Hypothalamus (tissue), 51 donors: ENCODE data around the gene ZSCAN23.
"Not testable (repeated sequence)": the region's sequence is repeated elsewhere in the genome, so short reads cannot be mapped to it uniquely, and the experiment has no call there.

Experiments
- DNase-seq, 51 donors: peaks; one replicate each; lab custom pipeline; 2025; lab: John Stamatoyannopoulos, UW

Gene ZSCAN23

DNA sequence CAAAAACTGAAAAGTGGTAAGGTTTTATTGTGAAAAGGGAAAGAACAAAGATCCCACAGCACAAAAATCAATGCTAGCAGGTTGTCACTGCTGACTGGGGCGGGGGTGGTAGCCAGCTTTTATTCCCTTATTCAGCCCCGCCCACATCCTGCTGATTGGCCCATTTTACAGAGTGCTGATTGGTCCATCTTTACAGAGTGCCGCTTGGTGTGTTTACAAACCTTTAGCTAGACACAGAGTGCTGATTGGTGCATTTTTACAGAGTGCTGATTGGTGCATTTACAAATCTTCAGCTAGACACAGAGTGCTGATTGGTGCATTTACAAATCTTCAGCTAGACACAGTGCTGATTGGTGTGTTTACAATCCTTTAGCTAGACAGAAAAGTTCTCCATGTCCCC lies 1.5 kb upstream of the ZSCAN23 start:
- not testable (repeated sequence) for DNase-seq

DNA sequence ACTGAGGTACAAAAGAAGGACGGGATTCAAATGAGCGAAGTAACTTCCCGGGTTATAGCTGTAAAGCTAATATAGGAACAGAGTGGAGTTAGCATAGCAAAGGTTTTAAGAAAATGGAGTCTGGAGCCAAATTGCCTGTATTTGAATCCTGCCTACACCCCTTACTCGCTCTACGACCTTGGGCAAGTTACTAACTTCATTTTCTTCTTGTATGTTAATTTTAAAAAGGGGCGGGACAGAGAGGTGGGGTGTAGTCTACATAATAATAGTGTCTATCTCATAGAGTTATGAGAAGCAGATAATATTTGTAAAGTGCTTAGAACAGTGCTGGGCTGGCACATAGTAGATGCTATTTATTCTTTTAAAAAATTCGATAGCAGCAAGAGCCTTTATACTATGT lies 705 bp downstream of the ZSCAN23 start:
- DNase-seq: no peak

DNA sequence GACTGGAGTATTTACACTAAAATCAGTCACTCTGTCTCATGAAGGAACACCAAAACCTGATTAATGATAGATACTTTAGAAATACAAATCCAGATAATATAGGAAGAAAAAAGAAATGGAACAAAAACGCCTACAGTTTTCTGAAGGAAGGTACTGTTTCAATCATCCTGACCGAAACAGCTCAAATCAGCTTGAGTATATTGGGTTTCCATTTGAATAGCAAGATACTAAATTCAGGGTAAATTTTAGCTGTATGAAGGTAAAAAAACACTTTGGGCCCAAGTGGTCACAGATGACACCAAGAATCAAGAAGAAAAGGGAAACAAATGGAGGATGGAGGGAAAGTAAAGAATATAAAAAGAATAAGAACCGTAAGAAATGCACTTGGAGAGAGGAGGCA lies 6.9 kb downstream of the ZSCAN23 start:
- no peak for DNase-seq

DNA sequence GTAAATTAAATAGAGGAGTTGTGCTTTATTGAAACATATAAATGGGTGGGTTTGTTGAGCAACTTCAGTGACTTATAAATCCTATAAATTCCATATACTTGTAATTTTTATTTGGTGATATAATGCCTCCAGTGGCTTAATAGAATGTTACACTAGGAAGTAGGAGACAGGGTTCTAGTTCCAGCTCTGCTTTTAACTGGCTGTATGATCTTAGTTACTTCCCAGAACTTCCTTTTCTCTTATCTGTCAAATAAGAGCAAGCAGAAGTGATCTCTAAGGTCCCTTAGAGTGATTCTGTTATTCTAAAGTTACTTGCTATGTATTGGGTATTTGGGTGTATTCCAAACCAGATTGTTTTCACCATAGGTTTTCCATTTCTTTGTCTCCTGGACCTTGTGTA lies 10.2 kb downstream of the ZSCAN23 start:
- no peak for DNase-seq

DNA sequence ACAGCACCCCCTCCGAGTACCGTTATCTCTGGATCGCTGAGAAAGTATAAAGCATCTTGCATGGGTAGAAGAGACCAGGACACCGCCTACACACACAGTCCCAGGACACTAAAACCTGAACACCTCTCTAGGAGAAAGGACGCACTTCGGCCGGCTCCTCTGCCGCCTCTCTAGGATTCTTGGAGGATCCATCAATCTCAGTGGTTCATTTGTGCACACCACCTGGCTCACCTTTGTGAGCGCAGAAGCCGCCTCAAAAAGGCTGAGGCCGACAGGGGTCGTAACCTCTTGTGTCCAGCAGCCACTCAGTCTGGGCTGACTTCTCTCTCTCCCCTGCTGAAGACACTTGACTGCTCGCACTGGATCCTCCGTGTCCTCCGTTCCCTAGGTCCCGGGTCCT lies 13.5 kb downstream of the ZSCAN23 start:
- no peak for DNase-seq

DNA sequence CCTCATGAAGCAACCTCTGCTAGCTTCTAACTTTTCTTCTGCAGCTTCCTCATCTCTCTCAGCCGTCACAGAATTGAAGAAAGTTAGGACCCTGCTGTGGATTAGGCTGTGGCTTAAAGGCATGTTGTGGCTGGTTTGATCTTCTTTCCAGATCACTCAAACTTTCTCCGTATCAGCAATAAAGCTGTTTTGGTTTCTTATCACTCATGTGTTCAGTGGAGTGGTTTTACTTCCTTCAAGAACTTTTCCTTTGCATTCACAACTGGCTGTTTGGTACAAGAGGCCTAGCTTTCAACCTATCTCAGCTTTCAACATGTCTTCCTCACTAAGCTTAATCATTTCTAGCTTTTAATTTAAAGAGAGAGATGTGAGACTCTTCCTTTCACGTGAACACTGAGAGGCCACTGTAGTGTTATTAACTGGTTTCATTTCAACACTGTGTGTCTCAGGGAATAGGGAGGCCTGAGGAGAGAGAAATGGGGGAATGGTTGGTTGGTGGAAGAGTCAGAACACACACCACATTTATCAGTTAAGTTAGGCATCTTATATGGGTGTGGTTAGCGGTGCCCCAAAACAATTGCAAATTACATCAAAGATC lies 17.2 kb downstream of the ZSCAN23 start:
- no peak for DNase-seq

DNA sequence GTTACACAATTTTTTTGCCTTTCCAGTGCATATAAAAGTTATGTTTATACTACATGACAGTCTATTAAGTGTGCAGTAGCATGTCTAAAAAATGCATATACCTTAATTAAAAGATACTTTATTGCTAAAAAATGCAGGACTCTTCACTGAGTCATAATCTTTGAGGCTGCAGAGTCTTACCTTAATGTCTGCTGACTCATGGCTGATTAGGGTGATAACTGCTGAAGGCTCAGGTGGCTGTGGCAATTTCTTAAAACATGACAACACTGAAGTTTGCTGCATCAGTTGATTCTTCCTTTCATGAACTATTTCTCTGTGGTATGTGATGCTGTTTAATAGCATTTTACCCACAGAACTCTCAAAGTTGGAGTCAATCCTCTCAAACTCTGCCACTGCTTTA lies 19.1 kb downstream of the ZSCAN23 start:
- DNase-seq: no peak

DNA sequence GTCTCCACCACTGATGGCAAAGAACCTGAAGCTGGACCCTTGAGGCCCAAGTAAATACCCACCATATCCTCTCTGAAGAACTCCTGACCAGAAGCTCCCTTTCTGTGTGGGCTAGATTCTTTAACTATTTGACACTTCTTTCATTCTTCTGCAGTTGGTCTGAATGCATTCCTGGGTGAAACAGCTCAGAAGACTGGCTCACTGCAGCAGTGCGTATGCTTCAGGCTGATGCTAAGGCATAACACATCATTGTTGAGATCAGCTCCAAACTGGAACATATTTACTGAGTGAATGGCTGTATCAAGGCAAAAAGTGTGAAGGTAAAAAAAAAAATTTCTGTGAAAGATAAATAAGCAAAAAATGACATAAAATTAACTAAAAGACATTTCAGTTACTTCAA lies 19.7 kb downstream of the ZSCAN23 start:
- no peak for DNase-seq

DNA sequence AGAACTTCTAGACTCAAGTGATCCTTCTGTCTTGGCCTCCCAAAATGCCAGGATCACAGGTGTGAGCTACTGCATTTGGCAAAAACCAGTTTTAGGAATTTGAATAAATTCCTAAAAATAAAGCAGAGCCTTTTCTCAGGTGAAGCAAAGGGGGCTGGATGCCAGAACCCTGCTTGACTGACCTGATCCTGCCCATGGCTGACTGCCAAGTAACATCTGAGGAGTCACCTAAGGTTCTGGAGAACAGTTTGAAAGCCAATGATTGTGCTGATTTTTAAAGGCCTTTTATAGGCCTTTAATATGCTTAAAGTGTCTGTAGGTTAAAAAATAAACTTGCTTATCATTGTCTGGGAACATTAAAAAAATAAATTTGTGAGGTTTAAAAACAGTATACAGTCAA lies 29.6 kb downstream of the ZSCAN23 start:
- DNase-seq: no peak

DNA sequence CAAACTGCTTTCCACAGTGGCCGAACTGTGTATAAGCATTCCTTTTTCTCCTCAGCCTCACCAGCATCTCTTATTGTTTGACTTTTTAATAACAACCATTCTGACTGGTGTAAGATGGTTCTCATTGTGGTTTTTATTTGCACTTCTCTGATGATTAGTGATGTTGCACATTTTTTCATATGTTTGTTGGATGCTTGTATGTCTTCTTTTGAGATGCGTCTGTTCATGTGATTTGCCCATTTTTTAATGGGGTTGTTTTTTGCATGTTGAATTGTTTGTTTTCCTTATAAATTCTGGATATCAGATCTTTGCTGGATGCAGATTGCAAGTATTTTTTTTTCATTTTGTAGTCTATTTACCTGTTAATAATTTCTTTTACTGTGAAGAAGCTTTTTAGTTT lies 32.5 kb downstream of the ZSCAN23 start:
- no peak for DNase-seq

DNA sequence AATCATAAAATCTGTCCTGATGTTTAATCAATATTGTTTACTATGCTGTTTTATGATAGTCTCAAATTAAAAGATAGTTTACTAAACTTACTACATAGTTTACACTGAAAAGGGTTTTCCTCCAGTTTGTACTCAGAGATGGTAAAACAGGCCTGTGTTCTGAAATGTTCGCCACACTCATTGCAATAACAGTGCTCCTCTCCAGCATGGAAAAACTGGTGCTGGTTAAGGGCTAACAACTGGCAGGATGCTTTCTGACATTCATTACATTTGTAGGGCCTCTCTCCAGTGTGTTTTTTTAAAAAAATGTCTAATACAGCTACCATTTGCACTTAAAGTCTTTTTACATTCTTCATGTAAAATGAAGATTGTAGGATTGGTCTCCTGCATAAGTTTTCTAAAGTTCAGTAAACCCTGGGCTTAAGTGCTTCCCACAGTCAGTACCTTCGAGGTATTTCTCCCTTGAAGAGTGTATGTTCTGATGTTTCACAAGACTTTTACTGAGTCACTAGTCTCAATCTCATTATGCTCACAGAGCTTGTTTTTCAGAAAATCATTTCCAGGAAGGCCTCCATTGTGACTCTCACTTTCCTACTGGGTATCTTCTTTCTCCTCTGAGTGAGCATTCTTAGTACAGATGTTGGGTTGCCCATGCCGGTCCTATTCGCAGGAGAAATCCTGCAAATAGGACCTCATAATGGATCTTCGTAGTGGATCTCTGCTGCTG lies 35.1 kb downstream of the ZSCAN23 start:
- DNase-seq: no peak

DNA sequence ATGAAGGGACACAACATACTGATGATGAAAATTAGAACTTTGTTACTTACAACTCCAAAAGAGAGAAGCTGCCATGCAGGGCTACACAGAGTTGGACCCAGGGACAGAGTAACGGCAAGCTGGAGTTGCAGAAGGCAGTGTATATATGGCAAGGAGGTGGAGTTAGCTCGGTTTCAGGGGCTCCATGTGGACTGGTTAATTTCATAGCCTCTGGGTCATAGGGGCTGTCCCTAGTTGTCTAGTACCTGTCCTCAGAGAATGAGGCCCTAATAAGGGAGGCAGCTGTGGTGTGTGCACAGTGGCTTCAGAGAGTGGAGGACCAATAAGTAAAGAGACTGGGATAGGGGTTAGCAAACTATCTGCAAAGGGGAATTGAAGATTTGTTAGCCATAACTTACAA lies 35.9 kb downstream of the ZSCAN23 start:
- DNase-seq: no peak

DNA sequence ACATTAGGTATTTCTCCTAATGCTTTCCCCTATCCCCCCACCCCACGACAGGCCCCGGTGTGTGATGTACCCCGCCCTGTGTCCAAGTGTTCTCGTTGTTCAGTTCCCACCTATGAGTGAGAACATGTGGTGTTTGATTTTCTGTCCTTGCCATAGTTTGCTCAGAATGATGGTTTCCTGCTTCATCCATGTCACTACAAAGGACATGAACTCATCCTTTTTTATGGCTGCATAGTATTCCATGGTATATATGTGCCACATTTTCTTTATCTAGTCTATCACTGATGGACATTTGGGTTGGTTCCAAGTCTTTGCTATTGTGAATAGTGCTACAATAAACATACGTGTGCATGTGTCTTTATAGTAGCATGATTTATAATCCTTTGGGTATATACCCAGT lies 39.4 kb downstream of the ZSCAN23 start:
- not testable (repeated sequence) for DNase-seq

DNA sequence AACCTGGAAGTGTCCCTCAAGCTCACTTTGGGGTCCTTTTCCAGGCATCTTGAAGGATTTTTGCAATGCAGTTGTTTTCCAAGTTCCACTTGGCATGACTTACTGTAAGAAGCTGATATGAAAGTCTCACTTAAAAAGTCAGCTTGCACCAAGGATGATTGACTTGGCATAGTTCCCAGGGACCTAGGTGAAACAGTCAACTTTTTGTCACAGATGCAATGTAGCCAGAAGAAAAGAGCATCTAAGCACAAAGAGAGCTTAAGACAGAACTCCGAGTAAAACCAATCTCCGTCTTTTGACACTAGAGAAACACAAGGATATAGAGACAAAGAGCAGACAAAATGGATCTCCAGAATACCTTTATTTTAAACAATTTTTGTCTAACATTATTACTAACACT lies 41.1 kb downstream of the ZSCAN23 start:
- no peak for DNase-seq

DNA sequence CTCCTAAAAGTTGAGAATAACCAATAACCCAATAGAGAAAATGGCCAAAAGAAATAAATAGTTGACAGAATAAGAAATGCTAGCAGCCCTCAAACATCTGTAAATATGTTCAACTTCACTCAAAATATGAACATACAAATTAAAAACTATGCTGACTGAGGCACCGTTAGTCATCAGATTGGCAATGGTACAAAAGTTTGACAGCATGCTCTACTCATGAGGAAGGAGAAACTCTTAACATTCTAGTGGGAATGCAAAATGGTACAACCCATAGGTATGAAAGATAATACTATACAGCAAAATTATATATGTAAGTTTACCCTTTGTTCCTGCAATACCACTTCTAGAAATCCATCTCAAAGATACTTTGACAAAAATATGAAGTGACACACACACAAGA lies 42.1 kb downstream of the ZSCAN23 start:
- no peak for DNase-seq

DNA sequence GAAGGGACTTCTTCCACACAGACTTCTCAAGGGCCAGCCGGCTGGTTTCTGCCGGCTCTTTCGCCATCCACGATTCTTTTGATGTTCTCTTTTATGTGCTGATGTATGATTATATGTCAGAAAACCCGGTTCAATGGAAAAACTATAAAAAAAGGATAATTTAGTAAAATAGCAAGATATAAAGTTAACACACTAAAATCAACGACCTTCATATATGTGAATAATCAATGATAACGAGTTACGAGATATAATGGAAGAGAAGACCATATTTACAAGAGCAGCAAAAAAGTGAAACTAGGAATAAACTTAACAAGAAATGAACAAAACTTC lies 43.2 kb downstream of the ZSCAN23 start:
- DNase-seq: no peak

DNA sequence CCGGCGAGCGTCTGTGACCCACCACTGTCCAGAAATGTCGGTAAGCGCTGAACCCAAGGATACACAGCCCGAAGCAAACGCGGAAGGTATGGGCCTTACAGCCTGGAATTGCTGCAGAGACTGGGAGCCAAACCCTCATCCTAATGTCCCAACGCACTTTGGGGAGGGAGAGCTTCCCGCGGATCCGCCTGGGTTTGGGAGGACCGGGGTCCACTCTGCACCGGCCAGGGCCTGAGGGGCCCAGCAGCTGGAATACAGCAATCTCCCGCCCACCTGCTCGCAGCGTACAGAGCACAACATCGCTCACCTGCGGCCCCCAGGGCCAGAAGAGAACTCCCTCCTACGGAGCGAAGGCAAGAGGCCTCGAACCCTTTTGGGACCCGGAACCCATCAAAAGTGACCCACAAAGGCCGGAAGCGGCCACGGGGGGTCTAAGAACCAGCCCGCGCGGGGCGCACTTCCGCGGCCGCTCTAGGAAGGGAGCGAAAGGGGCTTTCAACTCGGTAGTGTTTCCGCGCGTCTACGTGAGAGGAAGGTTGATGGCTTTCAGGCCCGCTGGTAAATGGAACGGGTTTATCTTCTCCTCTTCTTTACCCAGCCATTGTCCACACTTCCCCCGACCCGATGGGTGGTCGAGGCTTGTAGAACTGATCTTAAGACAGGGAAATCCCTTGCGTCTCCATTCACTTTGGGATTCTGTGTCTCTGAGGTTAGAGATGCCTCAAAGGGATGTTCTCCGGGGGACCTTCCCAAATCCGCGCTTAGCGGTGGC lies 43.8 kb downstream of the ZSCAN23 start, which contains the start of gene ZSCAN12:
ZSCAN12 (minus strand) TSS at position 398 of the 772 bp plus-strand sequence. CDS start 1,342 bp downstream, outside the sequence.
- peak; percentile 23 to 92 (median 70) for DNase-seq

DNA sequence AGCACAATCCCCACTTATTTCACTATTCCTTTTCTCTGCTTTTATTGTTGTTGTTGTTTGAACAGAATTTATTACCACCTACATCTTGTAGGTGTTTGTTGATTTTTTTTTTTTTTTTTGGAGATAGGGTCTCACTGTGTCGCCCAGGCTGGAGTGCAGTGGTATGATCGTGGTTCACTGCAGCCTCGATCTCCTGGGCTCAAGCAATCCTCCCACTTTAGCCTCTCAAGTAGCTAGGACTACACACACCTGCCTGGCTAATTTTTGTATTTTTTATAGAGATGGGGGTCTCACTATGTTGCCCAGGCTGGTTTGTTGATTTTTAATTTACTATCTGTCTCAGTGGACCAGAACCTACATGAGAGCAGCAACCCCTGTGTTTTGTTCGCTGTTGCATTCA lies 47.4 kb downstream of the ZSCAN23 start:
- DNase-seq: no peak

DNA sequence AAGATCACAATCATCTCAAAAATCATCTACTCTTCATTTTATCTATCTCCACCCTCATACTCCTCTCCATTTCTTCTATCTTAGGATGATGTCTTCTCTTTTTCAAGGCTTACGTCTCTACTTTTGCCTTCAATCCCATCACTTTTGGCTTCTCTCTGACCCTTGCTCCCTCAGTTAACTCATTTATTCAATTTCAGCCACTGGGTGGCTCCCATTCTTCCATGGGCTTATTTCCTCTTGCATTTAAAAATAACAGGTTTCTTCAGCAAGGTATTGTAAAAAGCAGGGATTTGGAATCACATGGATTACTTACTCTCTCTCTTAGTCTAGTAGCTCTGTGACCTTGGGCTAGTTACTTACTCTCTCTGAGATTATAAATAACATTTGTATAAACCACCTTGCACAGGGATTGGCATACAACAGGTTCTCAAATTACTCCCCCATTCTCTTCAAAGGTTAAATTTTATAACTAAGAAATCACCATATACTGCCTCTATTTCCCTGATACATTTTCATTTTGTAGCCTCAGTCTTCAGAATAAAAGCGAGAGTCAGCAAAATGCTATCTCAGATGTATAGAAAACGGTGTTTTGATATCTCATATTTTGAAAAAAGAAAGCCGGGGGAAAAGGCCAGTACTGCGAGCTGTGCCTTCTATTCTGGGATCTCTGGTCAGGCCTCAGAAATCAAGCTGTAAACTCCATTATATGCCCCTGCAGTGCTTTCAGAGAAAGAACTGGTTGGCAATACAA lies 49.2 kb downstream of the ZSCAN23 start:
- no peak for DNase-seq

DNA sequence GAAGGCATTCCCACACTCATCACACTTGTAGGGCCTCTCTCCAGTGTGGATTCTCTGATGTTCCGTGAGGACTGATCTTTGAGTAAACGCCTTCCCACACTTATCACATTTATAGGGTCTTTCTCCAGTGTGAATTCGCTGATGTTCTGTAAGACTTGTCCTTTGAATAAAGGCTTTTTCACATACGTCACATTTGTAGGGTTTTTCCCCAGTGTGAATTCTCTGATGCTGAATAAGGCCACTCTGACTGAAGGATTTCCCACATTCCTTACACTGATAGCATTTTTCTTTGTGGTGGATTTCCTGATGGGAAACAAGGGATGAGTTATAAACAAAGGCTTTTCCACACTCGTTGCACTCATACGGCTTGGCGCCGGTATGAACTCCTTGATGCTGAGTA lies 52.6 kb downstream of the ZSCAN23 start:
- DNase-seq: no peak

DNA sequence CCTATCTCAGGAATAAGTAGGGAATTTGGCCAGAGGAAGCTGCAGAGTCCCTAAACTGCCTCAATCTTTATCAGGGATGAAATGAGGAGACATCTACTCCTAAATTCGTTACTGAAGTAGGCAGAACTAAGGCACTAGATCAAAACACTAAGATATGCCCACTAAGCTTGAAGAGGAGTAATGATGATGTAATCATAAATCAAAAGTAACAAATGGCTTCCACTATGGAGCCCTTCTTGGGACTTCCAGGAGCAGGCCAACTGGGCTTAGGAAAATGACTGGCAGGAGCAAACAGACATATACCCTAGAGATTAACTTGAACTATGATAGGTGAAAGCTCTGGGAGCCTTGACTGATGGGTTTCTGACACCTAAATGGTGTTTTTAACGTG lies 59.2 kb downstream of the ZSCAN23 start:
- DNase-seq: no peak
